SK-N-SH (cell line): ENCODE results near the gene PDE4D. TPM values are rescaled to one million over a fixed set of nuclear protein-coding genes. Genes with fewer than 3 reads are reported as not detected.

Experiments
- CTCF ChIA-PET: fragments of 300-600, 350-600 bp; formaldehyde crosslinking; extraction: SDS; loops from one replicate; lab custom pipeline; 2021; lab: Yijun Ruan, JAX
- POLR2A ChIA-PET: fragments of 350-600 bp; sonication (Branson Sonifier 250); formaldehyde crosslinking; extraction: SDS; loops from one replicate; lab custom pipeline; 2020; ENCODE audit warnings: antibody characterized with exemption, inconsistent platforms; lab: Yijun Ruan, JAX
- DNase-seq: peaks from one replicate; pipeline ENCODE4 v3.0.0; 2012
- H2AFZ ChIP-seq: fragments of 200-600 bp; sonication (generic); 2 replicates; pipeline ENCODE4 v1.8.1; 2016; ENCODE audit warnings: antibody characterized with exemption, mild to moderate bottlenecking, low read depth
- H3F3A ChIP-seq: fragments of 200-600 bp; sonication (generic); replicated peaks from 2 replicates; pipeline ENCODE3; 2016; ENCODE audit warnings: antibody characterized with exemption, mild to moderate bottlenecking; ENCODE audit not compliant: insufficient read depth
- H3K27ac ChIP-seq, 2 experiments: fragments of 200-500 bp in 1 of 2; fragments of 200-600 bp in 1 of 2; sonication (Bioruptor generic) in 1 of 2; sonication (generic), shearing (Covaris generic) in 1 of 2; 2 replicates each; pipeline versions ENCODE4 v1.5.1 to v1.6.1; 2014 to 2016; ENCODE audit warnings: low read depth in 2 of 2, inconsistent platforms in 1 of 2, low read length in 1 of 2, mild to moderate bottlenecking in 1 of 2, mixed read lengths in 1 of 2
- H3K27me3 ChIP-seq: fragments of 200-600 bp; sonication (generic), shearing (Covaris generic); 2 replicates; pipeline ENCODE4 v1.6.1; 2016; ENCODE audit warnings: mixed run types; ENCODE audit not compliant: insufficient read depth
- H3K36me3 ChIP-seq, 2 experiments: fragments of 200-500 bp in 1 of 2; fragments of 200-600 bp in 1 of 2; sonication (Bioruptor generic) in 1 of 2; sonication (generic) in 1 of 2; replicated peaks in 1 of 2; 2 replicates each; pipeline versions ENCODE3 to v1.5.1; 2014 to 2016; ENCODE audit warnings: low read length in 1 of 2, mild to moderate bottlenecking in 1 of 2; ENCODE audit not compliant: insufficient read depth in 2 of 2, control insufficient read depth in 1 of 2
- H3K4me1 ChIP-seq, 2 experiments: fragments of 200-500 bp in 1 of 2; fragments of 200-600 bp in 1 of 2; sonication (Bioruptor generic) in 1 of 2; sonication (generic), shearing (Covaris generic) in 1 of 2; 2 replicates each; pipeline versions ENCODE4 v1.5.1 to v1.6.1; 2014 to 2016; ENCODE audit warnings: low read depth in 1 of 2, low read length in 1 of 2, mixed run types in 1 of 2; ENCODE audit not compliant: insufficient read depth in 2 of 2, control insufficient read depth in 1 of 2
- H3K4me2 ChIP-seq: fragments of 200-600 bp; sonication (generic), shearing (Covaris generic); 2 replicates; pipeline ENCODE4 v1.6.1; 2017; ENCODE audit warnings: mixed run types
- H3K4me3 ChIP-seq, 2 experiments: fragments of 200-500 bp in 1 of 2; fragments of 200-600 bp in 1 of 2; sonication (Bioruptor generic) in 1 of 2; sonication (generic), shearing (Covaris generic) in 1 of 2; 2 replicates each; pipeline versions ENCODE4 v1.5.1 to v1.8.1; 2014 to 2016; ENCODE audit warnings: low read depth in 2 of 2, inconsistent platforms in 1 of 2, low read length in 1 of 2, mild to moderate bottlenecking in 1 of 2, mixed read lengths in 1 of 2, moderate library complexity in 1 of 2
- H3K79me2 ChIP-seq: fragments of 200-600 bp; sonication (generic); 2 replicates; pipeline ENCODE4 v1.8.1; 2017; ENCODE audit warnings: mild to moderate bottlenecking; ENCODE audit not compliant: insufficient read depth
- H3K9ac ChIP-seq: fragments of 200-600 bp; sonication (generic); 2 replicates; pipeline ENCODE4 v1.6.1; 2017; ENCODE audit warnings: mixed run types
- H3K9me2 ChIP-seq: fragments of 200-600 bp; sonication (generic); 2 replicates; pipeline ENCODE4 v1.6.1; 2017; ENCODE audit warnings: mixed run types
- H3K9me3 ChIP-seq: fragments of 200-600 bp; sonication (generic); 2 replicates; pipeline ENCODE4 v1.6.1; 2017; ENCODE audit warnings: mixed run types, mild to moderate bottlenecking, moderate library complexity
- H4K20me1 ChIP-seq: fragments of 200-600 bp; sonication (generic); 2 replicates; pipeline ENCODE4 v1.6.1; 2017; ENCODE audit warnings: mild to moderate bottlenecking, mixed run types; ENCODE audit not compliant: insufficient read depth
- EP300 ChIP-seq, 2 experiments: IDR thresholded peaks; 2 replicates each; pipeline versions ENCODE4 v1.4.0 to v1.6.1; 2012; ENCODE audit warnings: borderline replicate concordance in 1 of 2, low read depth in 1 of 2, low read length in 1 of 2
- EZH2phosphoT487 ChIP-seq: fragments of 200-600 bp; sonication (generic); IDR thresholded peaks from 2 replicates; pipeline ENCODE4 v1.6.1; 2017; ENCODE audit warnings: low read depth, mixed run types, mild to moderate bottlenecking, antibody characterized with exemption, moderate library complexity, borderline replicate concordance
- FOSL2 ChIP-seq: IDR thresholded peaks from 2 replicates; pipeline ENCODE4 v1.4.0; 2012; ENCODE audit warnings: low read depth, mild to moderate bottlenecking, moderate library complexity, borderline replicate concordance
- FOXJ3 ChIP-seq: sonication (generic); formaldehyde crosslinking; IDR thresholded peaks from 2 replicates; pipeline ENCODE4 v1.5.1; 2020; ENCODE audit warnings: mild to moderate bottlenecking, missing genetic modification reagents
- GABPA ChIP-seq: IDR thresholded peaks from 2 replicates; pipeline ENCODE4 v1.4.0; 2012; ENCODE audit warnings: low read depth, mild to moderate bottlenecking
- MAX ChIP-seq: IDR thresholded peaks from 2 replicates; pipeline ENCODE4 v1.4.0; 2012; ENCODE audit warnings: low read depth
- MXI1 ChIP-seq: IDR thresholded peaks from 2 replicates; pipeline ENCODE4 v1.6.1; 2012; ENCODE audit warnings: mild to moderate bottlenecking, low read depth, low read length, improper control_type of control experiment
- NFIC ChIP-seq: IDR thresholded peaks from 2 replicates; pipeline ENCODE4 v1.4.0; 2012; ENCODE audit warnings: borderline replicate concordance
- POLR2AphosphoS5 ChIP-seq: IDR thresholded peaks from 2 replicates; pipeline ENCODE4 v1.6.1; 2012; ENCODE audit warnings: low read depth, low read length
- RAD21 ChIP-seq: IDR thresholded peaks from 2 replicates; pipeline ENCODE4 v1.6.1; 2012; ENCODE audit warnings: mild to moderate bottlenecking, low read length
- RXRA ChIP-seq: IDR thresholded peaks from 2 replicates; pipeline ENCODE4 v1.4.0; 2012; ENCODE audit warnings: low read depth, mild to moderate bottlenecking, borderline replicate concordance
- SIN3A ChIP-seq: IDR thresholded peaks from 2 replicates; pipeline ENCODE4 v1.6.1; 2012; ENCODE audit warnings: low read depth, mild to moderate bottlenecking, low read length, moderate library complexity, borderline replicate concordance
- TAF1 ChIP-seq: IDR thresholded peaks from 2 replicates; pipeline ENCODE4 v1.6.1; 2012; ENCODE audit warnings: low read depth, mild to moderate bottlenecking, low read length, moderate library complexity, borderline replicate concordance
- TCF12 ChIP-seq: IDR thresholded peaks from 2 replicates; pipeline ENCODE4 v1.4.0; 2012
- USF2 ChIP-seq: fragments of 150-350 bp; IDR thresholded peaks from 2 replicates; pipeline ENCODE4 v1.6.1; 2017; ENCODE audit warnings: antibody characterized with exemption, low read length, low read depth, borderline replicate concordance
- YY1 ChIP-seq: IDR thresholded peaks from 2 replicates; pipeline ENCODE4 v1.4.0; 2012; ENCODE audit warnings: low read depth, mild to moderate bottlenecking
- ZBTB33 ChIP-seq: IDR thresholded peaks from 2 replicates; pipeline ENCODE4 v1.4.0; 2012; ENCODE audit warnings: low read depth, borderline replicate concordance
- WGBS: methylation state at CpG from one replicate; pipeline ENCODE4 v1.1.6; 2017; ENCODE audit warnings: low lambda C conversion rate; 5-methylcytosine and 5-hydroxymethylcytosine counted together
- polyA plus RNA-seq, 3 experiments: library from polyadenylated mRNA; depleted of rRNA; stranded (reverse); fragments of >200 nt; gene quantifications; 2 replicates each; pipeline ENCODE4 v1.2.3, GENCODE V29; 2012

The PDE4D gene
- polyA plus RNA-seq, 1 of the 3 experiments (the other 2 are of a cell fraction) = 2.4 TPM

GRCh38 chr5:59694411-59694810 lies 199.1 kb downstream of the PDE4D start:
- Histone ChIP-seq H3K27ac (no peak overlapping the region), H3K4me1 (no peaks in the 10 kb centered on the region), H3K4me2 (no peak overlapping the region), H3K9me2 (no peaks in the 10 kb centered on the region), H2AFZ (no peak overlapping the region), H3K9me3 (no peaks in the 10 kb centered on the region), H3K79me2 (no peaks in the 10 kb centered on the region; the same call in 1 of the 2 replicates), H3K27me3 (no peaks in the 10 kb centered on the region), H3K4me3 (no peak overlapping the region), H3F3A (no peaks in the 10 kb centered on the region), H3K36me3 (no peaks in the 10 kb centered on the region), H4K20me1 (no peaks in the 10 kb centered on the region), H3K9ac (no peak overlapping the region)
- TF ChIP-seq EZH2phosphoT487 = no peak
- no peak for TF ChIP-seq RXRA
- TF ChIP-seq RAD21 = no peak
- TF ChIP-seq ZBTB33 = no peak
- no peak for TF ChIP-seq MAX
- TF ChIP-seq GABPA = no peak
- no peak for TF ChIP-seq POLR2AphosphoS5
- ChIA-PET CTCF (interaction anchor here (1.7 kb wide), 1 partner anchor 21 kb away, joined by 6 read pairs; no protein-coding TSS in a partner anchor), POLR2A (no interaction called here)
- no peak for DNase-seq
- 94% methylated on average over 4 of the region's 4 CpGs for WGBS

GRCh38 chr5:59693492-59694309 lies 199.8 kb downstream of the PDE4D start:
- POLR2A ChIA-PET = no interaction called here
- H3F3A ChIP-seq = no peaks in the 10 kb centered on the region
- no peaks in the 10 kb centered on the region for H3K36me3 ChIP-seq
- no peaks in the 10 kb centered on the region for H3K9me2 ChIP-seq
- H2AFZ ChIP-seq = no peak overlapping the region
- H3K4me2 ChIP-seq = no peak overlapping the region
- H3K79me2 ChIP-seq = no peaks in the 10 kb centered on the region; the same call in 1 of the 2 replicates
- 59% methylated on average over 6 of the region's 6 CpGs for WGBS
- no peaks in the 10 kb centered on the region for H4K20me1 ChIP-seq
- H3K9me3 ChIP-seq = no peaks in the 10 kb centered on the region
- no peak overlapping the region for H3K27ac ChIP-seq
- H3K4me3 ChIP-seq = no peak overlapping the region
- CTCF ChIA-PET = interaction anchor here (1.0 kb wide), 1 partner anchor 117 kb away, joined by 4 read pairs; no protein-coding TSS in a partner anchor
- DNase-seq = no peak
- H3K4me1 ChIP-seq = no peaks in the 10 kb centered on the region
- no peak overlapping the region for H3K9ac ChIP-seq
- H3K27me3 ChIP-seq = no peaks in the 10 kb centered on the region
- TF ChIP-seq YY1 = no peak
- no peak for TF ChIP-seq MXI1
- TF ChIP-seq TCF12 = no peak
- no peak for TF ChIP-seq SIN3A
- TF ChIP-seq FOXJ3 (CRISPR knock-in tag) = no peak
- TF ChIP-seq ZBTB33 = no peak
- TF ChIP-seq GABPA = no peak
- TF ChIP-seq FOSL2 = no peak
- TF ChIP-seq NFIC = no peak
- no peak for TF ChIP-seq USF2
- no peak for TF ChIP-seq EP300 (IDR thresholded peaks at IDR 0.05; ENCODE audit: borderline replicate concordance in 1 of 2, low read depth in 1 of 2, low read length in 1 of 2)
- no peak for TF ChIP-seq TAF1
